Fibroblast of gingiva (primary cell): ENCODE results near the gene MAMSTR.
A peak's percentile ranks its signal among the peaks of the same experiment; 100 is the strongest.
"Not testable (repeated sequence)": the region's sequence is repeated elsewhere in the genome, so short reads cannot be mapped to it uniquely, and the experiment has no call there.

Experiments
- DNase-seq: peaks from one replicate; pipeline ENCODE4 v3.0.0-alpha.2; 2011; ENCODE audit warnings: low read depth

Gene MAMSTR

DNA sequence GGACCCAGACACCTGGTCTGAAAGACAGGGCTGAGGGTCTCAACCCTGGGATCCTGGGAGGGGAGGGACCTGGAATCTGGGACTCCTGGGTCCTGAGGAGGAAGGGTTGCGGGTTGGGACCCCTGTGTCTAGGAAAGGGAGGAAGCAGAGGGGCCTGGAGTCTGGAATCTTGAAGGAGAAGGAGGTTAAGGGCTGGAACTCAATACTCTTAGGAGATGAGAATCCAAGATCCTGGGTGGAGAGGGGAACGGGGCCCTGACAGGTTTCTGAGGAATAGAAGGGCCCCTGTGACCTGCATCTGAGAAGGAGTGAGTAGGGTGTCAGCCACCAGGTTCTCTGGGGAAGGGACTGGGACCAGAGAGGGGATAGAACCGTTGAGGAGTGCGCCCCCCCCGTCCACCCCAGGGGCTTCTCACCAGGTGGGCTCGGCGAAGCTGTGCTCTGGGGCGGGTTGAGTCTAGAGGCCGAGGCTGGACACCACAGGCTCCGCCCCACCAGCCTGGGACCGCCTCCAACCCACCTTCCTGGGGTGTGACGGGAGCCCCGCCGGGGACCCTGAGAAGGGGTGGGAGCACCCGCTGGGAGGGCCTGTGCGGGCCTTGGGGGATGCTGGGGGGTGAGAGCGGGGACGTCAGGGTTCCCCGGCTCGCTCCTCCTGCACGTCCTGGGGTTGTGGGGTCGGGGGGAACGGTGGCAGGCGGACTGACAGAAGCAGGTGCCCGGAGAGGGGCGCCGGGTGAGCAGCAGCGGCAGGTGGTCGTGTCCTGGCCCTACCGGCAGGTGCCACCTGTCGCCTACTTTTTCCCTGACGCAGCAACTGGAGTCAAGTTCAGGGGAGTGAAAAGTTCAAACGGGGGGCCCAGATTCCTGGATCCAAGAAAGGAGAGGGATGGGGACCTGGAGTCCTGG is at the start of gene MAMSTR:
MAMSTR (minus strand) TSS at position 463 of the 909 bp plus-strand sequence. CDS start 694 bp downstream, outside the sequence.
- DNase-seq, result no peak

DNA sequence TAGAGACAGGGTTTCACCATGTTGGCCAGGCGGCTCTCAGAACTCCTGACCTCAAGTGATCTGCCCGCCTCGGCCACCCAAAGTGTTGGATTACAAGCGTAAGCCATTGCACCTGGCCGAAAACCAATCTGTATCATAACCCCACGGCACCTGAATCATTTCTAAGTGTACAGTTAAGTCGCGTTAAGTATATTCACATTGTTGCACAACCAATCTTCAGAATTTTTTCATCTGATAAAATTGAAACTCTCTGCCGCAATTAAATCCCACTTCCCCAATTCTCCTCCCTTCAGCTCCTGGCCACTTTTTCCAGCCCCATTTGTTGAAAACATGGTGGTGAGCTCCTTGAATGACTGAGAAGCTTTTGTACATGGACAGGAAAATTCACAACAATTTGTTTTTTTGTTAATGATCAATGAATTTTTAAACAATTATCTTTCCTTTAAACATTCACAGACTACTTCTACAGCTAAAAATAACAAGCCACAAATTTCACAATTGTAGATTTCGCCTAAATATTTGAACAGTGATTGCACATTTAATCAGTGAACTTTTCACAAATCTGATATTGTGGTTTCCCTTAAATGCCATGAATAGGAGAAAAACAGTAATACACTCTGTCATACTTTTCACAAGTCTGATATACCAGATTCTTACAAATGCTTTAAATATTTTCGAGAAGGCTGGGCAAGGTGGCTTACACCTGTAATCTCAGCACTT is 49.6 kb upstream of the MAMSTR start:
- no peak for DNase-seq

GRCh38 chr19:48768171-48768753 is 48.7 kb upstream of the MAMSTR start:
- not testable (repeated sequence) for DNase-seq

DNA sequence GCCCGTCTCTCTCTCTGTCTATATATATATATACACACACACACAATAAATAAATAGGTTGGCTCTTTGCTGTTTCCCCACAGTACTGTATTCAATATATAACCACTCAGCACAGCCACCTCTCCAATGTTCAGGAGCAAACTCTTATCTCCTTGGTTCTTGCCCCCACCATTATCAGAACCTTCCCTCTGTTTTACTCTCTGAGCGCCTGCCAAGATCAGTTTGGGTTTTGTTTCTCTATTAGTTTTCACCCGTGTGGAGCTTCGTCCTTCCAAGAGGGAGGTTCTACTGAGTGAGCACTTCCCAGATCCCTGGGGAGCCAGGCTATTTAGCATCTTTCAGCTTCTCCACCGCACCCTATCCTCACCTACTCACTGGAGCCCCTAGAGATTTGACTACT is 46.3 kb upstream of the MAMSTR start:
- DNase-seq, result not testable (repeated sequence)

- no peak for DNase-seq
Measured at GRCh38 chr19:48760504-48761205, 41.1 kb upstream of the MAMSTR start.

GRCh38 chr19:48757741-48758144 is 38.2 kb upstream of the MAMSTR start:
- DNase-seq, result no peak

DNA sequence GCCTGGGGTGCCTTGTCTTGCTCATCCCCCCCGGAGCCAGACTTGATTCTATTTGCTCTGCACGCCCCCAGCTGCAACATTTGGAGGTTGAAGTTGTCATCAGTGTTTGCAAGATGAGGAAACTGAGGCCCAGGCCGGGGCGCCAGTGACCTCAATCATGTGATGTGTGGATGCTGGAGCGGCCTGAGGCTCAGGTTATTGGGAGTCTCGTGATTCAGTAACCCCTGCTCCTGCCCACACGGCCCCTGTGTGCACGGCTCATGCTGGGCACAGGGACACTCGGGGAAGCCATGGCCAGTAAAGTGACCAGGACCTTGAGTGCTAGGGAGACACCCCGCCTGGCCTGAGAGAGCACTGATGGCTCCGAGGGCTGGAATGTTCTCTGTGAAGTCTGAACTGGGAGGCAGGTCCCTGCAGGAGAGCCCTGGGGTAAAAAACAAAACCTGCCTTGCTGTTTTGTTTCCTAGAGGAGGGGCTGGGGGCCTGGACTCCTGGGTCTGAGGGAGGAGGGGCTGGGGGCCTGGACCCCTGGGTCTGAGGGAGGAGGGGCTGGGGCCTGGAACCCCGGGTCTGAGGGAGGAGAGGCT is 37.7 kb upstream of the MAMSTR start:
- no peak for DNase-seq

DNA sequence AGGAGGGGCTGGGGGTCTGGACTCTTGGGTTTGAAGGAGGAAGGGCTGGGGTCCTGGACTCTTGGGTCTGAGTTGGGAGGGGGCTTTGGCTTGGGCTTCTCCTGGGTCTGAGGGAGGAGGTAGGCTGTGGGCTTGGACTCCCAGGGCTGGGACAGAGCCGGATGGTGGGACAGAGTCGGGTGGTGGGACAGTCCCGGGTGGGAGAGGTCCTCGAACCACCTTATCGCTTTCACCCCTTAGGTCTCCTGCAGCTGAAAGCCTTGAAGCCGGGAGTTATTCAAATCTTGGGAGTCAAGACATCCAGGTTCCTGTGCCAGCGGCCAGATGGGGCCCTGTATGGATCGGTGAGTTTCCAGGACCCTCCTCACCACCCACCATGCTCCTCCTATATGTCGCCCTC is 37.2 kb upstream of the MAMSTR start:
- DNase-seq, result no peak

- DNase-seq, result no peak
Measured at GRCh38 chr19:48756212-48756611, 36.7 kb upstream of the MAMSTR start.

- no peak for DNase-seq
Measured at GRCh38 chr19:48755787-48756186, 36.3 kb upstream of the MAMSTR start.

DNA sequence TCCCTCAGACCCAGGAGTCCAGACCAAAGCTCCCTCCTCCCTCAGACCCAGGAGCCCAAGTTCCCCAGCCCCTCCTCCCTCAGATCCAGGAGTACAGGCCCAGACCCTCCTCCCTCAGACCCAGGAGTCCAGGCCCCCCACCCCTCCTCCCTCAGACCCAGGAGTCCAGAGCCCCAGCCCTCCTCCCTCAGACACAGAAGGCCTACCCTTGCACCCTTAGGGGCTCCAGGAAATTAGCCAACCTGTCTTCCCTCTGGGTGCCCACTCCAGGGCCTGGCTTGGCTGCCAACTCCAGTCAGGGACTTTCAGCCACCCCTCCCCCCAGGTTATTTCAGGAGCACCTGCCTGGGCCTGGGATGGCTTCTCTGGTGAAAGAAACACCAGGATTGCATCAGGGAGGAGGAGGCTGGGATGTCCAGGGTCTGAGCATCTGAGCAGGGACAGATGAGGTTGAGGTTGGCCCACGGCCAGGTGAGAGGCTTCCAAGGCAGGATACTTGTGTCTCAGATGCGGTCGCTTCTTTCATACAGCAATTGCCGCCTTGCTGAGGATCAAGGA is 35.6 kb upstream of the MAMSTR start, which contains the start of gene FGF21:
FGF21 (plus strand) TSS at position 441 of the 558 bp plus-strand sequence. CDS start 713 bp downstream, outside the sequence.
- DNase-seq, result no peak

- DNase-seq, result no peak
Measured at GRCh38 chr19:48752496-48753365, 33.2 kb upstream of the MAMSTR start, which contains the start of gene FUT1. FUT1 (minus strand) TSS chr19:48752641; CDS start chr19:48751281, 1,360 bp downstream.

GRCh38 chr19:48751845-48752495 is 32.4 kb upstream of the MAMSTR start:
- DNase-seq, result no peak

GRCh38 chr19:48750771-48751504 is 31.4 kb upstream of the MAMSTR start:
- DNase-seq, result no peak

GRCh38 chr19:48750351-48750750 is 30.8 kb upstream of the MAMSTR start:
- DNase-seq, result no peak

DNA sequence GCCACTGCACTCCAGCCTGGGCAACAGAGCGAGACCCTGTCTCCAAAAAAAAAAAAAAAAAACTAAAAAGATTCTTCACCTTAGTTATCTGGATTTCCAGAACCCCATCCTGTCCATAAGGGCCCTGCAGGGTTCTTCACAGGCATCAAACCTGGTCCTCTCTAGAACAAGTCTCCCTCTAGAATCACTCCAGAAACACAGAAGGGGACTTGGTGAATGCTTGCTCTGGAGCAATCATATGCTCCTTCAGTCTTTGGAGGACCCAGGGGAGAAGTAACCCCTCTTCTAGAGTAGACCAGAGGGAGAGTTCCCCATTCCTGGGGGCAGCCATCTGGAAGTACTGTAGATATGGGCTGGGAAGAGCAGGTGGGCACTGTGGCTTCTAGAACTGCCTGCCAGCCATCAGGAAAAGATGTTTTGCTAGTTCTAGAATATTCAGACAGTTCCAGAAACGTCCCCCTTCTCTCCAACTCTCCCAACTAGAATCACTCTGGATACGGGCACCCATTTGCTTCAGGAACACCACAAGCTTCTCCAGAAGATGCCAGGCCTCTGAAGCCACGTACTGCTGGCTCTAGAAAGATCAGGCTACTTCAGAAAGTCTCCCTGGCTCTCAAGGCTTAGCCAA is 30.2 kb upstream of the MAMSTR start:
- no peak for DNase-seq

DNA sequence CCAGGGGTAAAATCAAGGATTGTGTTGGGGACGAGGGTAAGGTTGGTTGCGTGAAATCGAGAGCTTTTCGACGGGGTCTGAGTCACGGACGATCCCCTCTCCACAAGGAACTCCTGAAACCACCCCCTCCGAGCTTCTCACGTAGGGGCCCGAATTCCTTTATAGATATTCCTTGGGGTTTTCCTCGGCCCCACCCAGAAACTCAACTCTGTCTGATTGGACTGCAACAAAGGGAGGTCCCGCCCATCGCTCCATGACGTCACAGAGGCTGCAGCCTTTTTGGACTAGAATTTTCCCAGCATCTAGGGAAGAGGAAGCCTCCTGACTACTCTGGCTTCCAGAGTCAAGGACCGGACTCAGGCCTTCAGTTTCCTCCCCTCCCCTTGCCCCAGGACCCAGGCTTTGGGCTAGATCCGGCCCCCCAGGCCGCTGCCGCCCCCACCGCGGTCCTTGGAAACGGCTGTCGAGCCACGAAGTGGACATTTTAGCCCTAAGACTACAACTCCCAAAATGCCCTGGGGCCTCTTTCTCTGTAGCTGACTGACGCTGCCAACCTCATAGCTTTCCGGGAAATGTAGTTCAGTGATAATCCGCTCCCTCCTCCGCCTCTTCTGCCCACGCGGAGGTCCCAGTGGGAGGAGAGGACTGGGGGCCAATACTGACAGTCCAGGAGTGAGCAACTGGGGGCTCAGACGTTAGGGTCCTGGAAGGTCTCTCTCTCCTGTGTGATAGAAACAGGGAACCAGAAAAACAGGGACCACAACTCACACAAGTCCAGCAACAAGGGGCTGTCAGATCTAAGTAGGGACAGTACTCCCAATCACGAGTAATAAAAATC is 27.4 kb upstream of the MAMSTR start, which contains the start of gene IZUMO1:
IZUMO1 (minus strand) TSS at position 172 of the 838 bp plus-strand sequence. CDS start 1,050 bp downstream, outside the sequence.
- peak; percentile 77 for DNase-seq
